Activated naive CD4-positive, alpha-beta T cell treated with anti-CD3 and anti-CD28 coated beads for 36 hours (primary cell): ENCODE results near the gene GRIK5. TPM values are rescaled to one million over a fixed set of nuclear protein-coding genes. Genes with fewer than 3 reads are reported as not detected.

Source experiments
- CTCF ChIA-PET: fragments of 350-600 bp; sonication (Branson Sonifier 250); formaldehyde crosslinking; loops from one replicate; lab custom pipeline; 2021; ENCODE audit warnings: antibody characterized with exemption; lab: Charles Lee
- DNase-seq: peaks from one replicate; pipeline ENCODE4 v3.0.0-alpha.2; 2020
- H3K27ac Mint-ChIP-seq: one replicate; pipeline ENCODE4 v1.8.0; 2021; ENCODE audit warnings: mild to moderate bottlenecking, mixed read lengths
- H3K27me3 Mint-ChIP-seq: one replicate; pipeline ENCODE4 v1.8.0; 2021; ENCODE audit warnings: low read depth, mixed read lengths
- H3K36me3 Mint-ChIP-seq: one replicate; pipeline ENCODE4 v1.8.0; 2021; ENCODE audit warnings: low read depth, mixed read lengths
- H3K4me1 Mint-ChIP-seq: one replicate; pipeline ENCODE4 v1.8.0; 2021; ENCODE audit warnings: low read depth, mixed read lengths
- H3K4me3 Mint-ChIP-seq: one replicate; pipeline ENCODE4 v1.8.0; 2021; ENCODE audit warnings: mild to moderate bottlenecking, moderate library complexity, mixed read lengths
- H3K9me3 Mint-ChIP-seq: one replicate; pipeline ENCODE4 v1.8.0; 2021; ENCODE audit warnings: mixed read lengths
- intact Hi-C: fragments of 100-400 bp; cut with micrococcal nuclease; formaldehyde crosslinking; loops from one replicate; pipeline ENCODE4 v1.15.1; 2023
- total RNA-seq, 2 experiments: library from RNA; stranded (reverse); gene quantifications; one replicate each; pipeline ENCODE4 v1.2.3, GENCODE V29; 2021

Gene GRIK5
- total RNA-seq, 2 experiments from 2014 or later = 1.9 to 2.2 TPM

- intact Hi-C loops = loop anchor here (1.0 to 5.0 kb wide), 4 partner anchors 14 to 283 kb away; partner anchors contain the start of genes DEDD2 and GSK3A
- CTCF ChIA-PET = interaction anchor here (0.6 to 1.4 kb wide), 7 partner anchors 14 to 100 kb away, joined by 3 to 6 read pairs (median 4); partner anchors contain the start of gene RPS19
- Mint-ChIP-seq H3K36me3 (no peaks in the 10 kb centered on the region), H3K9me3 (no peaks in the 10 kb centered on the region), H3K27me3 (no peaks in the 10 kb centered on the region), H3K27ac (peak within 1 kb of the TSS; percentile 81), H3K4me1 (peaks cover 13% of the 10 kb centered on the region), H3K4me3 (peak within 1 kb of the TSS; percentile 95)
- DNase-seq = peak; percentile 95
These were observed 110.7 kb downstream of the GRIK5 start, which contains the start of gene RABAC1 for GRCh38 chr19:41959056-41960053. Gene RABAC1, minus strand, starts transcription at chr19:41959321. Its CDS starts 29 bp downstream, at chr19:41959292.

- Mint-ChIP-seq H3K4me1 (peaks cover 13% of the 10 kb centered on the region), H3K4me3 (peak overlapping the region; percentile 95), H3K36me3 (no peaks in the 10 kb centered on the region), H3K27ac (peak overlapping the region; percentile 59), H3K27me3 (no peaks in the 10 kb centered on the region), H3K9me3 (no peaks in the 10 kb centered on the region)
- intact Hi-C loops = loop anchor here (1.0 to 5.0 kb wide), 5 partner anchors 13 to 284 kb away; partner anchors contain the start of genes DEDD2 and GSK3A
- CTCF ChIA-PET = interaction anchor here (0.8 to 3.0 kb wide), 7 partner anchors 13 to 99 kb away, joined by 3 to 21 read pairs (median 4); partner anchors contain the start of gene RPS19
- peak; percentile 92 for DNase-seq
These were observed 111.5 kb downstream of the GRIK5 start for GRCh38 chr19:41958367-41959055.

GRCh38 chr19:41957838-41958366, 112.1 kb downstream of the GRIK5 start:
- Mint-ChIP-seq H3K9me3 (no peaks in the 10 kb centered on the region), H3K27me3 (no peaks in the 10 kb centered on the region), H3K36me3 (no peaks in the 10 kb centered on the region), H3K4me3 (peak overlapping the region; percentile 95), H3K4me1 (peaks cover 13% of the 10 kb centered on the region), H3K27ac (peak overlapping the region; percentile 65)
- intact Hi-C loops = loop anchor here (1.0 to 5.0 kb wide), 2 partner anchors 99 to 259 kb away; partner anchors contain the start of gene DEDD2
- CTCF ChIA-PET = interaction anchor here (0.8 to 3.0 kb wide), 5 partner anchors 13 to 86 kb away, joined by 3 to 21 read pairs (median 4); no protein-coding TSS in a partner anchor
- DNase-seq = peak; percentile 57

- Mint-ChIP-seq H3K4me3 (no peak overlapping the region), H3K36me3 (no peaks in the 10 kb centered on the region), H3K4me1 (peaks cover 13% of the 10 kb centered on the region), H3K9me3 (no peaks in the 10 kb centered on the region), H3K27ac (peak overlapping the region; percentile 65), H3K27me3 (no peaks in the 10 kb centered on the region)
- CTCF ChIA-PET = interaction anchor here (0.6 to 3.0 kb wide), 6 partner anchors 12 to 85 kb away, joined by 3 to 21 read pairs (median 4); no protein-coding TSS in a partner anchor
- no peak for DNase-seq
- intact Hi-C loops = loop anchor here (5.0 kb wide), 1 partner anchor 260 kb away; the partner anchor contains the start of gene DEDD2
These were observed 112.7 kb downstream of the GRIK5 start for GRCh38 chr19:41957161-41957837.

GRCh38 chr19:41956621-41957020, 113.4 kb downstream of the GRIK5 start:
- no peak overlapping the region for H3K27ac Mint-ChIP-seq
- intact Hi-C loops = loop anchor here (5.0 kb wide), 1 partner anchor 261 kb away; the partner anchor contains the start of gene DEDD2
- CTCF ChIA-PET = interaction anchor here (0.6 to 3.0 kb wide), 6 partner anchors 11 to 85 kb away, joined by 3 to 21 read pairs (median 4); no protein-coding TSS in a partner anchor
- H3K27me3 Mint-ChIP-seq = no peaks in the 10 kb centered on the region
- H3K4me1 Mint-ChIP-seq = peaks cover 16% of the 10 kb centered on the region
- no peaks in the 10 kb centered on the region for H3K36me3 Mint-ChIP-seq
- DNase-seq = no peak
- no peaks in the 10 kb centered on the region for H3K9me3 Mint-ChIP-seq
- no peak overlapping the region for H3K4me3 Mint-ChIP-seq

GRCh38 chr19:41955521-41955920, 114.5 kb downstream of the GRIK5 start:
- Mint-ChIP-seq H3K27me3 (no peaks in the 10 kb centered on the region), H3K9me3 (no peaks in the 10 kb centered on the region), H3K27ac (no peak overlapping the region), H3K4me1 (peaks cover 20% of the 10 kb centered on the region), H3K36me3 (no peaks in the 10 kb centered on the region), H3K4me3 (no peak overlapping the region)
- no peak for DNase-seq
- CTCF ChIA-PET = interaction anchor here (3.0 kb wide), 1 partner anchor 83 kb away, joined by 21 read pairs; no protein-coding TSS in a partner anchor
- intact Hi-C loops = loop anchor here (5.0 kb wide), 1 partner anchor 262 kb away; the partner anchor contains the start of gene DEDD2

GRCh38 chr19:41951686-41952172, 118.3 kb downstream of the GRIK5 start:
- Mint-ChIP-seq H3K9me3 (no peaks in the 10 kb centered on the region), H3K36me3 (no peaks in the 10 kb centered on the region), H3K27me3 (no peaks in the 10 kb centered on the region), H3K27ac (peak overlapping the region; percentile 63), H3K4me3 (no peak overlapping the region), H3K4me1 (peaks cover 14% of the 10 kb centered on the region)
- DNase-seq = peak; percentile 95
- CTCF ChIA-PET = interaction anchor here (0.6 to 4.4 kb wide), 9 partner anchors 20 to 100 kb away, joined by 3 to 44 read pairs (median 4); partner anchors contain the start of genes CD79A and RPS19
- intact Hi-C loops = loop anchor here (1.0 to 2.0 kb wide), 4 partner anchors 17 to 157 kb away; no protein-coding TSS in a partner anchor

Other genes with a start within 250 kb of the GRIK5 start
- gene LYPD4, start 225.5 kb downstream of the GRIK5 start, total RNA-seq = not detected
- not detected for gene DMRTC2, start 225.2 kb downstream of the GRIK5 start, total RNA-seq
- 1,000 to 10,000 TPM; 4,092 to 4,109 TPM for gene RPS19, start 210.0 kb downstream of the GRIK5 start, total RNA-seq
- 1 to 10 TPM; 2.5 to 2.7 TPM for gene CD79A, start 192.9 kb downstream of the GRIK5 start, total RNA-seq
- 100 to 1,000 TPM; 246 to 260 TPM for gene ARHGEF1, start 187.0 kb downstream of the GRIK5 start, total RNA-seq
- gene ERFL, start 141.8 kb downstream of the GRIK5 start, total RNA-seq = 1 to 10 TPM in 1 of 2 experiments, under 1 TPM in 1; 0.99 to 1.3 TPM
- gene RABAC1, start 110.9 kb downstream of the GRIK5 start, total RNA-seq = 10 to 100 TPM; 32.8 TPM
- gene ATP1A3, start 76.0 kb downstream of the GRIK5 start, total RNA-seq = 1 to 10 TPM; 1.1 to 1.5 TPM
- gene ZNF574, start 6.0 kb upstream of the GRIK5 start, total RNA-seq = 1 to 10 TPM; 8.4 to 8.8 TPM
- gene POU2F2, start 62.2 kb upstream of the GRIK5 start, total RNA-seq = 10 to 100 TPM; 30.0 to 31.9 TPM
- gene DEDD2, start 147.5 kb upstream of the GRIK5 start, total RNA-seq = 10 to 100 TPM; 24.8 to 26.0 TPM
- 10 to 100 TPM; 11.5 to 11.6 TPM for gene ZNF526, start 150.1 kb upstream of the GRIK5 start, total RNA-seq
- gene GSK3A, start 172.4 kb upstream of the GRIK5 start, total RNA-seq = 10 to 100 TPM; 31.1 to 33.8 TPM
- 10 to 100 TPM; 52.4 to 55.6 TPM for gene ERF, start 184.9 kb upstream of the GRIK5 start, total RNA-seq
- 10 to 100 TPM; 60.2 to 61.5 TPM for gene CIC, start 199.0 kb upstream of the GRIK5 start, total RNA-seq
- gene PRR19, start 231.9 kb upstream of the GRIK5 start, total RNA-seq = under 1 TPM; 0.27 to 0.43 TPM
- gene PAFAH1B3, start 232.4 kb upstream of the GRIK5 start, total RNA-seq = 10 to 100 TPM; 36.6 TPM
- not detected for gene TMEM145, start 243.1 kb upstream of the GRIK5 start, total RNA-seq